Measurements from ENCODE around the gene ELP6. TPM values are rescaled to one million over a fixed set of nuclear protein-coding genes. Genes with fewer than 3 reads are reported as not detected.

The ELP6 gene
- polyA plus RNA-seq, 1 of the 3 experiments (the other 2 are of a cell fraction) = 79.8 TPM

DNA sequence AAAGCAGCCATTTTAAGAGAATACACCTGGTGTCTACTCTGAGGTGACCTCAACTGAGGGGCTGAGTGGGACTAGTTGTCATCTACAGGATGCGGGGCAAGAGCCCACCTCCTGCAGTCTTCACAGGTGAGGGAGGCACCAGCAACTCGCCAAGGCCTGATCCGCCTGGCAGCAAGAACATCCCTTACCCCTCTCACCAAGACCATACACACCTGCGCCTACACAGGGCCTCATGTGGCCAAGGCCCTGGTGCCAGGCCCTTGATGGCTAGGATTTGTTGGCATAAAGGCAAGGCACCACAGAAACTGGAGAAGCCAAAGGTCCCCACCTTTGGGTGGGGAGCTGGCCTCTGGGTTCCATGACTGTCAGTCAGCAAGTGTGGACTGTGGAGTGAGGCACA lies 18.4 kb downstream of the ELP6 start:
- no peaks in the 10 kb centered on the region for H3K79me2 ChIP-seq (ENCODE audit: insufficient read depth)
- no peaks in the 10 kb centered on the region for H3F3A ChIP-seq (replicated peaks; ENCODE audit: insufficient read depth)
- no peaks in the 10 kb centered on the region for H3K27me3 ChIP-seq (ENCODE audit: insufficient read depth)
- no peaks in the 10 kb centered on the region for H3K9me2 ChIP-seq
- no peaks in the 10 kb centered on the region for H3K9me3 ChIP-seq
- H3K4me2 ChIP-seq = no peak overlapping the region
- H3K4me1 ChIP-seq (ENCODE audit: control insufficient read depth in 1 of 2, insufficient read depth in 2 of 2, low read depth in 1 of 2, low read length in 1 of 2) = no peaks in the 10 kb centered on the region
- WGBS (ENCODE audit: low lambda C conversion rate) = 100% methylated on average over 2 of the region's 4 CpGs
- ChIA-PET CTCF (interaction anchor here (0.6 to 1.0 kb wide), 2 partner anchors 20 to 74 kb away, joined by 3 read pairs; partner anchors contain the start of gene SCAP), POLR2A (no interaction called here)
- DNase-seq = no peak
- TF ChIP-seq CTCF (IDR thresholded peaks at IDR 0.05) (no peak), FOSL2 (IDR thresholded peaks at IDR 0.05; ENCODE audit: borderline replicate concordance, low read depth) (no peak), MEF2A (IDR thresholded peaks at IDR 0.05; ENCODE audit: borderline replicate concordance, low read depth) (no peak), USF1 (IDR thresholded peaks at IDR 0.05; ENCODE audit: borderline replicate concordance, low read depth) (no peak), ZBTB33 (IDR thresholded peaks at IDR 0.05; ENCODE audit: borderline replicate concordance, low read depth) (no peak), ELF1 (IDR thresholded peaks at IDR 0.05) (no peak), RFX5 (IDR thresholded peaks at IDR 0.05; ENCODE audit: low read length) (no peak), RAD21 (IDR thresholded peaks at IDR 0.05; ENCODE audit: low read length) (no peak), NRF1 (IDR thresholded peaks at IDR 0.05; ENCODE audit: low read depth, low read length) (no peak), TCF12 (IDR thresholded peaks at IDR 0.05) (no peak), NFIC (IDR thresholded peaks at IDR 0.05; ENCODE audit: borderline replicate concordance) (no peak), FOXM1 (IDR thresholded peaks at IDR 0.05; ENCODE audit: low read depth) (no peak), TEAD4 (IDR thresholded peaks at IDR 0.05; ENCODE audit: borderline replicate concordance, insufficient read depth) (no peak), USF2 (IDR thresholded peaks at IDR 0.05; ENCODE audit: borderline replicate concordance, low read depth, low read length) (no peak), PBX3 (IDR thresholded peaks at IDR 0.05) (no peak), MXI1 (IDR thresholded peaks at IDR 0.05; ENCODE audit: low read depth, low read length) (no peak), EZH2phosphoT487 (IDR thresholded peaks at IDR 0.05; ENCODE audit: borderline replicate concordance, low read depth) (no peak)
- TF ChIP-seq, protein P1, sequence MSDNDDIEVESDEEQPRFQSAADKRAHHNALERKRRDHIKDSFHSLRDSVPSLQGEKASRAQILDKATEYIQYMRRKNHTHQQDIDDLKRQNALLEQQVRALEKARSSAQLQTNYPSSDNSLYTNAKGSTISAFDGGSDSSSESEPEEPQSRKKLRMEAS (IDR thresholded peaks at IDR 0.05; ENCODE audit: low read depth) = no peak
- no peaks in the 10 kb centered on the region for H4K20me1 ChIP-seq (ENCODE audit: insufficient read depth)
- no peak overlapping the region for H3K27ac ChIP-seq (ENCODE audit: low read depth in 2 of 2, low read length in 1 of 2)
- H3K36me3 ChIP-seq (replicated peaks in 1 of 2; ENCODE audit: control insufficient read depth in 1 of 2, insufficient read depth in 2 of 2, low read length in 1 of 2) = peaks cover 4 to 34% of the 10 kb centered on the region in 2 experiments
- H3K4me3 ChIP-seq (ENCODE audit: low read depth in 2 of 2, low read length in 1 of 2) = no peak overlapping the region
- no peak overlapping the region for H3K9ac ChIP-seq
- H2AFZ ChIP-seq (ENCODE audit: low read depth) = no peak overlapping the region
